WTC11 (cell line): ENCODE data around the gene APOBR. TPM values are rescaled to one million over a fixed set of nuclear protein-coding genes. Genes with fewer than 3 reads are reported as not detected.
"Not testable (repeated sequence)": the region's sequence is repeated elsewhere in the genome, so short reads cannot be mapped to it uniquely, and the experiment has no call there.

Experiments
- ATAC-seq: fragments of 200-7000 bp; cut with Tn5 transposase; 2 replicates; pipeline ENCODE4 v1.10.0; 2021; ENCODE audit warnings: mild to moderate bottlenecking, moderate library complexity
- CTCF ChIA-PET: fragments of 300-600 bp; sonication (Branson Sonifier 250); formaldehyde crosslinking; loops from one replicate; lab custom pipeline; 2021; ENCODE audit warnings: antibody characterized with exemption; lab: Charles Lee
- POLR2A ChIA-PET: fragments of 350-600 bp; sonication (Branson Sonifier 250); formaldehyde crosslinking; loops from one replicate; lab custom pipeline; 2021; ENCODE audit warnings: antibody characterized with exemption; lab: Charles Lee
- DNase-seq: peaks from one replicate; pipeline ENCODE4 v3.0.0; 2021; ENCODE audit warnings: low spot score
- H3K27ac Mint-ChIP-seq: 2 replicates; pipeline ENCODE4 v1.8.0; 2021; ENCODE audit warnings: mixed read lengths
- H3K27me3 Mint-ChIP-seq: 2 replicates; pipeline ENCODE4 v1.8.0; 2021; ENCODE audit warnings: low read depth, mild to moderate bottlenecking, moderate library complexity, mixed read lengths
- H3K36me3 Mint-ChIP-seq: 2 replicates; pipeline ENCODE4 v1.8.0; 2021; ENCODE audit warnings: mixed read lengths
- H3K4me1 Mint-ChIP-seq: 2 replicates; pipeline ENCODE4 v1.8.0; 2022; ENCODE audit warnings: mixed read lengths
- H3K4me3 Mint-ChIP-seq: 2 replicates; pipeline ENCODE4 v1.8.0; 2021; ENCODE audit warnings: mild to moderate bottlenecking, moderate library complexity, mixed read lengths
- H3K9me3 Mint-ChIP-seq: 2 replicates; pipeline ENCODE4 v1.8.0; 2021; ENCODE audit warnings: mixed read lengths
- ARID4B ChIP-seq: sonication (generic); formaldehyde crosslinking; IDR thresholded peaks from 2 replicates; pipeline ENCODE4 v1.8.0; 2023; ENCODE audit warnings: missing genetic modification reagents, mild to moderate bottlenecking, borderline replicate concordance
- GABPB1 ChIP-seq: sonication (generic); formaldehyde crosslinking; IDR thresholded peaks from 2 replicates; pipeline ENCODE4 v1.8.1; 2023; ENCODE audit warnings: mild to moderate bottlenecking, missing genetic modification reagents
- NFE2L1 ChIP-seq: sonication (generic); formaldehyde crosslinking; IDR thresholded peaks from 2 replicates; pipeline ENCODE4 v1.8.1; 2023; ENCODE audit warnings: missing genetic modification reagents
- NR2C2 ChIP-seq: sonication (generic); formaldehyde crosslinking; IDR thresholded peaks from 2 replicates; pipeline ENCODE4 v1.8.0; 2022; ENCODE audit warnings: mild to moderate bottlenecking, missing genetic modification reagents
- PRRX2 ChIP-seq: fragments of 250-450 bp; sonication (Bioruptor Pico); IDR thresholded peaks from 2 replicates; pipeline ENCODE4 v1.8.0; 2021; ENCODE audit warnings: mild to moderate bottlenecking
- STAT6 ChIP-seq: sonication (generic); formaldehyde crosslinking; conservative IDR thresholded peaks from 2 replicates; pipeline ENCODE4 v1.8.1; 2023; ENCODE audit warnings: mild to moderate bottlenecking, low read depth, missing genetic modification reagents, moderate library complexity
- ZNF263 ChIP-seq: sonication (generic); formaldehyde crosslinking; IDR thresholded peaks from 2 replicates; pipeline ENCODE4 v1.8.1; 2022; ENCODE audit warnings: low read depth, mild to moderate bottlenecking, moderate library complexity, missing genetic modification reagents
- ZNF396 ChIP-seq: fragments of 250-450 bp; sonication (Bioruptor Pico); IDR thresholded peaks from 2 replicates; pipeline ENCODE4 v1.8.0; 2021; ENCODE audit warnings: mild to moderate bottlenecking, moderate library complexity, borderline replicate concordance
- ZSCAN18 ChIP-seq: fragments of 250-450 bp; sonication (Bioruptor Pico); IDR thresholded peaks from 2 replicates; pipeline ENCODE4 v2.1.2; 2022; ENCODE audit warnings: mild to moderate bottlenecking, moderate library complexity
- total RNA-seq: library from RNA; stranded (reverse); gene quantifications from 3 replicates; pipeline ENCODE4 v1.2.3, GENCODE V29; 2021

APOBR gene
- total RNA-seq, 1 experiment from 2014 or later: not detected

- TF ChIP-seq ARID4B (CRISPR knock-in tag) (no peak), STAT6 (CRISPR knock-in tag) (no peak), ZSCAN18 (CRISPR knock-in tag) (no peak), NFE2L1 (CRISPR knock-in tag) (no peak), ZNF263 (no peak), NR2C2 (CRISPR knock-in tag) (no peak), ZNF396 (CRISPR knock-in tag) (no peak), PRRX2 (CRISPR knock-in tag) (no peak)
These were observed 30.3 kb downstream of the APOBR start (continued) for GRCh38 chr16:28524681-28525171.

- no peak for DNase-seq
- H3K27me3 Mint-ChIP-seq: no peaks in the 10 kb centered on the region; the same call in 1 of the 2 replicates
- no peaks in the 10 kb centered on the region for H3K36me3 Mint-ChIP-seq
- H3K4me3 Mint-ChIP-seq: no peak overlapping the region
- CTCF ChIA-PET: interaction anchor here (0.6 kb wide), 1 partner anchor 1416 kb away, joined by 4 read pairs; no protein-coding TSS in a partner anchor
- TF ChIP-seq ZNF396 (CRISPR knock-in tag) (no peak), GABPB1 (peak; percentile 84)
- no peak overlapping the region for H3K27ac Mint-ChIP-seq
- no peak for ATAC-seq
- no peaks in the 10 kb centered on the region for H3K4me1 Mint-ChIP-seq
- H3K9me3 Mint-ChIP-seq: peaks cover 8% of the 10 kb centered on the region; the same call in 1 of the 2 replicates
- POLR2A ChIA-PET: no interaction called here
These were observed 32.0 kb downstream of the APOBR start for GRCh38 chr16:28526201-28527099.

GRCh38 chr16:28527100-28527785 lies 32.8 kb downstream of the APOBR start:
- H3K4me1 Mint-ChIP-seq, H3K27me3 Mint-ChIP-seq, H3K36me3 Mint-ChIP-seq, ATAC-seq, POLR2A ChIA-PET, H3K27ac Mint-ChIP-seq, DNase-seq, H3K9me3 Mint-ChIP-seq, H3K4me3 Mint-ChIP-seq, CTCF ChIA-PET: not testable (repeated sequence)
